H9 (cell line): Measurements from ENCODE around the gene SCP2. TPM values are rescaled to one million over a fixed set of nuclear protein-coding genes. Genes with fewer than 3 reads are reported as not detected.

Source experiments
- DNase-seq: peaks from one replicate; pipeline ENCODE4 v3.0.0-alpha.2; 2017
- H2AFZ ChIP-seq: one replicate; pipeline ENCODE4 v1.6.1; 2013; ENCODE audit warnings: mild to moderate bottlenecking, low read length, control low read depth, moderate library complexity
- H2AK5ac ChIP-seq: 2 replicates; pipeline ENCODE4 v1.6.1; 2013; ENCODE audit warnings: low read length, control low read depth, mixed read lengths; ENCODE audit not compliant: insufficient read length
- H2BK120ac ChIP-seq: one replicate; pipeline ENCODE4 v1.6.1; 2013; ENCODE audit warnings: low read depth, mild to moderate bottlenecking, low read length, control low read depth, inconsistent platforms; ENCODE audit not compliant: poor library complexity, severe bottlenecking
- H2BK12ac ChIP-seq: 2 replicates; pipeline ENCODE4 v1.6.1; 2013; ENCODE audit warnings: low read length, control low read depth, mixed read lengths, low read depth; ENCODE audit not compliant: insufficient read length
- H2BK15ac ChIP-seq: 2 replicates; pipeline ENCODE4 v1.6.1; 2013; ENCODE audit warnings: low read depth, low read length, control low read depth
- H2BK20ac ChIP-seq: one replicate; pipeline ENCODE4 v1.6.1; 2013; ENCODE audit warnings: low read depth, mild to moderate bottlenecking, low read length, control low read depth, inconsistent platforms; ENCODE audit not compliant: poor library complexity, severe bottlenecking
- H2BK5ac ChIP-seq: 2 replicates; pipeline ENCODE4 v1.6.1; 2013; ENCODE audit warnings: low read length, control low read depth, mixed read lengths; ENCODE audit not compliant: insufficient read length
- H3K14ac ChIP-seq: 2 replicates; pipeline ENCODE4 v1.6.1; 2013; ENCODE audit warnings: low read length, control low read depth; ENCODE audit not compliant: insufficient read depth
- H3K18ac ChIP-seq: 2 replicates; pipeline ENCODE4 v1.6.1; 2013; ENCODE audit warnings: low read depth, mild to moderate bottlenecking, mixed read lengths, low read length, control low read depth; ENCODE audit not compliant: insufficient read length
- H3K23ac ChIP-seq: 2 replicates; pipeline ENCODE4 v1.6.1; 2013; ENCODE audit warnings: low read length, control low read depth, mixed read lengths, low read depth; ENCODE audit not compliant: insufficient read length
- H3K23me2 ChIP-seq: 2 replicates; pipeline ENCODE4 v1.6.1; 2013; ENCODE audit warnings: low read depth, mild to moderate bottlenecking, mixed read lengths, low read length, control low read depth; ENCODE audit not compliant: insufficient read length, poor library complexity, severe bottlenecking
- H3K27ac ChIP-seq: 2 replicates; pipeline ENCODE4 v1.5.1; 2013; ENCODE audit warnings: low read length, control low read depth, mixed read lengths, low read depth; ENCODE audit not compliant: insufficient read length
- H3K27me3 ChIP-seq: 2 replicates; pipeline ENCODE4 v1.6.1; 2013; ENCODE audit warnings: low read length, control low read depth, inconsistent platforms; ENCODE audit not compliant: insufficient read depth
- H3K4ac ChIP-seq: 2 replicates; pipeline ENCODE4 v1.6.1; 2013; ENCODE audit warnings: low read depth, mild to moderate bottlenecking, control low read depth, inconsistent platforms, low read length, moderate library complexity
- H3K4me1 ChIP-seq: 2 replicates; pipeline ENCODE4 v1.6.1; 2013; ENCODE audit warnings: low read length, control low read depth, inconsistent platforms; ENCODE audit not compliant: insufficient read depth
- H3K4me2 ChIP-seq: 2 replicates; pipeline ENCODE4 v1.6.1; 2013; ENCODE audit warnings: low read length, control low read depth, mixed read lengths; ENCODE audit not compliant: insufficient read length, insufficient read depth
- H3K56ac ChIP-seq: 2 replicates; pipeline ENCODE4 v1.6.1; 2013; ENCODE audit warnings: low read depth, mild to moderate bottlenecking, mixed read lengths, low read length, control low read depth; ENCODE audit not compliant: insufficient read length
- H3K79me1 ChIP-seq: 2 replicates; pipeline ENCODE4 v1.6.1; 2013; ENCODE audit warnings: low read depth, mild to moderate bottlenecking, moderate library complexity, low read length, control low read depth, inconsistent platforms; ENCODE audit not compliant: insufficient read depth, poor library complexity, severe bottlenecking
- H3K79me2 ChIP-seq: 2 replicates; pipeline ENCODE4 v1.6.1; 2013; ENCODE audit warnings: low read length, control low read depth, inconsistent platforms; ENCODE audit not compliant: insufficient read depth
- H3K9ac ChIP-seq: 2 replicates; pipeline ENCODE4 v1.6.1; 2013; ENCODE audit warnings: low read length, control low read depth, mixed read lengths; ENCODE audit not compliant: insufficient read length; ENCODE audit errors: extremely low read depth
- H3K9me3 ChIP-seq: one replicate; pipeline ENCODE4 v1.6.1; 2013; ENCODE audit warnings: low read depth, low read length, inconsistent platforms; ENCODE audit not compliant: control insufficient read depth
- H3T11ph ChIP-seq: one replicate; pipeline ENCODE4 v1.6.1; 2013; ENCODE audit warnings: mild to moderate bottlenecking, low read length, control low read depth, inconsistent platforms
- H4K20me1 ChIP-seq: one replicate; pipeline ENCODE4 v1.6.1; 2013; ENCODE audit not compliant: control insufficient read depth, insufficient read length, insufficient read depth
- H4K5ac ChIP-seq: 2 replicates; pipeline ENCODE4 v1.6.1; 2013; ENCODE audit warnings: low read depth, mild to moderate bottlenecking, mixed read lengths, low read length, control low read depth; ENCODE audit not compliant: insufficient read length
- H4K8ac ChIP-seq: replicated peaks from 2 replicates; pipeline ENCODE4 v1.6.1; 2013; ENCODE audit warnings: low read length, control low read depth, mixed read lengths, low read depth; ENCODE audit not compliant: insufficient read length
- H4K91ac ChIP-seq: 2 replicates; pipeline ENCODE4 v1.6.1; 2013; ENCODE audit warnings: low read depth, mild to moderate bottlenecking, moderate library complexity, mixed read lengths, low read length, control low read depth; ENCODE audit not compliant: insufficient read length
- H3K27ac Mint-ChIP-seq, 3 experiments: 2 replicates in 2 of 3; 3 replicates in 1 of 3; pipeline ENCODE4 v1.8.0; 2020 to 2021; ENCODE audit warnings: mixed read lengths in 3 of 3, mild to moderate bottlenecking in 1 of 3, moderate library complexity in 1 of 3
- H3K27me3 Mint-ChIP-seq: 2 replicates; pipeline ENCODE4 v1.8.0; 2021; ENCODE audit warnings: low read depth, mild to moderate bottlenecking, moderate library complexity, mixed read lengths
- H3K36me3 Mint-ChIP-seq, 3 experiments: 2 replicates in 2 of 3; 3 replicates in 1 of 3; pipeline ENCODE4 v1.8.0; 2020 to 2021; ENCODE audit warnings: low read depth in 3 of 3, mixed read lengths in 3 of 3; ENCODE audit not compliant: insufficient read depth in 1 of 3
- H3K4me1 Mint-ChIP-seq, 2 experiments: 2 replicates each; pipeline ENCODE4 v1.8.0; 2020; ENCODE audit warnings: mixed read lengths in 2 of 2
- H3K4me3 Mint-ChIP-seq, 2 experiments: 2 replicates in 1 of 2; 3 replicates in 1 of 2; pipeline ENCODE4 v1.8.0; 2020 to 2021; ENCODE audit warnings: mild to moderate bottlenecking in 2 of 2, mixed read lengths in 2 of 2, moderate library complexity in 1 of 2
- H3K9me3 Mint-ChIP-seq, 2 experiments: 2 replicates in 1 of 2; 3 replicates in 1 of 2; pipeline ENCODE4 v1.8.0; 2020; ENCODE audit warnings: mild to moderate bottlenecking in 2 of 2, mixed read lengths in 2 of 2, moderate library complexity in 1 of 2
- WGBS: extraction: QIAGEN DNeasy Blood & Tissue Kit; methylation state at CpG from one replicate; pipeline ENCODE4 v1.1.7; 2013; ENCODE audit warnings: missing lambda C conversion rate, low lambda C conversion rate, mixed read lengths; ENCODE audit not compliant: insufficient read length; ENCODE audit errors: extremely low coverage; 5-methylcytosine and 5-hydroxymethylcytosine counted together
- total RNA-seq: library from RNA; stranded (reverse); gene quantifications from 2 replicates; pipeline ENCODE4 v1.2.1, GENCODE V29; 2021
- TF ChIP-seq, protein P1 (sequence below): fragments of 200-600 bp; sonication (generic); conservative IDR thresholded peaks from 3 replicates; pipeline ENCODE4 v1.8.0; 2021; ENCODE audit warnings: antibody characterized with exemption, mild to moderate bottlenecking

Gene SCP2
- total RNA-seq, 1 experiment from 2014 or later: 48.8 TPM

DNA sequence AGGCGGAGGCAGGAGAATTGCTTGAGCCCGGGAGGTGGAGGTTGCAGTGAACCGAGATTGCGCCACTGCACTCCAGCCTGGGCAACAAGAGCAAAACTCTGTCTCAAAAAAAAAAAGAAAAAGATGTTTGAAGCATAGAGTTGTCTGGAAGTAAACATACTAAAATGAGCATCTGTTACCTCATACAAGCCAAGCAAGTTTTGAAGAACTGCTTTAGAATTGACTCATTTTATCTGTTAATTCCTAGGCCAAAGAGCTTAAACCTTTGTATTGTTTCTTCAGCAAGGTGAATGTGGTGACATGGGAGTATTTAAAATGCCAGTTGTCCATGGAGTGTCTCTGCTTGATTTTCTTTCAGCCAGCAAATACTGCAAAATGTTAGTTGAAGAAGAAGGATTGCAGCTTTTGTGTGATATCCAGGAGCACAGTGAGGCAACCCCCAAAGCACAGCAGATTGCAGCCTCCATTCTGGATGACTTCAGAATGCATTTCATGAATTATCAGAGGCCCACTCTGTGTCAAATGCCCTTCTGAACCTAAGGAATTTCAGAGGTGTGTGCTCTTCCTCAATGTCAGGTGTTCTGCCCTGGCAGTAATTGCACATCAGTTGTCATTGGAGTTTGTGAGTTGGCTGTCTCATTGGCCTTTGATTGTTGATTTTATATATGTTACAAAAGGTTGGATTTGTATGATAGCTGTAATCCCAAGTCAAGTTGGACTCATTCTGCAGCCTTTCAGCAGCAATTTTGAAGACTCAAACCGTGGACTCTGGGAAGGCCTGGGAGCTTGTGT lies 34.5 kb upstream of the SCP2 start:
- Mint-ChIP-seq H3K27ac (no peak overlapping the region), H3K27me3 (no peaks in the 10 kb centered on the region), H3K9me3 (no peaks in the 10 kb centered on the region; a peak in 1 of 5 replicates), H3K4me1 (no peaks in the 10 kb centered on the region), H3K36me3 (peaks cover 0 to 15% (median 3%) of the 10 kb centered on the region in 3 experiments; a peak in 5 of 7 replicates), H3K4me3 (no peak overlapping the region)
- Histone ChIP-seq H2BK120ac (no peak overlapping the region), H2BK15ac (no peak overlapping the region), H2AFZ (no peak overlapping the region), H3K27ac (no peak overlapping the region), H3K79me2 (no peaks in the 10 kb centered on the region), H2BK12ac (no peak overlapping the region), H3K14ac (no peak overlapping the region), H3K4ac (no peak overlapping the region), H3K9me3 (no peaks in the 10 kb centered on the region), H4K91ac (no peak overlapping the region), H3K23me2 (no peaks in the 10 kb centered on the region), H3K9ac (no peak overlapping the region), H4K20me1 (no peaks in the 10 kb centered on the region), H4K8ac (no peak overlapping the region), H3T11ph (no peak overlapping the region), H3K79me1 (no peaks in the 10 kb centered on the region), H4K5ac (no peak overlapping the region), H3K18ac (no peak overlapping the region), H3K27me3 (no peaks in the 10 kb centered on the region; the same call in 1 of the 2 replicates), H2AK5ac (no peak overlapping the region), H3K56ac (no peak overlapping the region), H3K23ac (no peak overlapping the region), H3K4me1 (no peaks in the 10 kb centered on the region), H2BK20ac (no peak overlapping the region), H3K4me2 (no peak overlapping the region), H2BK5ac (no peak overlapping the region)
- no peak for DNase-seq
- no CpG with 5 or more reads among the region's 5 CpGs for WGBS
- TF ChIP-seq, protein P1, sequence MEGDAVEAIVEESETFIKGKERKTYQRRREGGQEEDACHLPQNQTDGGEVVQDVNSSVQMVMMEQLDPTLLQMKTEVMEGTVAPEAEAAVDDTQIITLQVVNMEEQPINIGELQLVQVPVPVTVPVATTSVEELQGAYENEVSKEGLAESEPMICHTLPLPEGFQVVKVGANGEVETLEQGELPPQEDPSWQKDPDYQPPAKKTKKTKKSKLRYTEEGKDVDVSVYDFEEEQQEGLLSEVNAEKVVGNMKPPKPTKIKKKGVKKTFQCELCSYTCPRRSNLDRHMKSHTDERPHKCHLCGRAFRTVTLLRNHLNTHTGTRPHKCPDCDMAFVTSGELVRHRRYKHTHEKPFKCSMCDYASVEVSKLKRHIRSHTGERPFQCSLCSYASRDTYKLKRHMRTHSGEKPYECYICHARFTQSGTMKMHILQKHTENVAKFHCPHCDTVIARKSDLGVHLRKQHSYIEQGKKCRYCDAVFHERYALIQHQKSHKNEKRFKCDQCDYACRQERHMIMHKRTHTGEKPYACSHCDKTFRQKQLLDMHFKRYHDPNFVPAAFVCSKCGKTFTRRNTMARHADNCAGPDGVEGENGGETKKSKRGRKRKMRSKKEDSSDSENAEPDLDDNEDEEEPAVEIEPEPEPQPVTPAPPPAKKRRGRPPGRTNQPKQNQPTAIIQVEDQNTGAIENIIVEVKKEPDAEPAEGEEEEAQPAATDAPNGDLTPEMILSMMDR: no peak
